Kasumi-1 (cell line): ENCODE results near the gene SPRED2.
A peak's percentile ranks its signal among the peaks of the same experiment; 100 is the strongest.

Source experiments
- DNase-seq, 2 experiments: peaks; one replicate each; lab custom pipeline; 2025; lab: John Stamatoyannopoulos, UW

SPRED2 gene

GRCh38 chr2:65415091-65415490 is 17.3 kb downstream of the SPRED2 start:
- no peak for DNase-seq

- DNase-seq: no peak
Observed at GRCh38 chr2:65413610-65414009, 18.8 kb downstream of the SPRED2 start.

- no peak for DNase-seq
Observed at GRCh38 chr2:65413106-65413505, 19.3 kb downstream of the SPRED2 start.

GRCh38 chr2:65411056-65411795 is 21.2 kb downstream of the SPRED2 start:
- DNase-seq: no peak

- no peak for DNase-seq
Observed at GRCh38 chr2:65409045-65409444, 23.4 kb downstream of the SPRED2 start.

GRCh38 chr2:65407240-65407639 is 25.2 kb downstream of the SPRED2 start:
- no peak for DNase-seq

- DNase-seq: no peak
Observed at GRCh38 chr2:65404988-65405697, 27.3 kb downstream of the SPRED2 start.

GRCh38 chr2:65403529-65403915 is 28.9 kb downstream of the SPRED2 start:
- no peak for DNase-seq

GRCh38 chr2:65402780-65403528 is 29.4 kb downstream of the SPRED2 start:
- no peak for DNase-seq

- no peak for DNase-seq
Observed at GRCh38 chr2:65402323-65402722, 30.1 kb downstream of the SPRED2 start.

- DNase-seq: no peak
Observed at GRCh38 chr2:65397122-65397521, 35.3 kb downstream of the SPRED2 start.

- no peak for DNase-seq
Observed at GRCh38 chr2:65396348-65397026, 35.9 kb downstream of the SPRED2 start.

GRCh38 chr2:65395621-65396347 is 36.6 kb downstream of the SPRED2 start:
- no peak for DNase-seq

GRCh38 chr2:65393743-65394422 is 38.5 kb downstream of the SPRED2 start:
- DNase-seq: peak in 1 of 2 experiments; percentile 11

GRCh38 chr2:65393046-65393445 is 39.4 kb downstream of the SPRED2 start:
- DNase-seq: no peak

GRCh38 chr2:65392609-65393008 is 39.8 kb downstream of the SPRED2 start:
- DNase-seq: no peak

GRCh38 chr2:65390134-65390533 is 42.3 kb downstream of the SPRED2 start:
- DNase-seq: no peak

GRCh38 chr2:65389476-65389875 is 42.9 kb downstream of the SPRED2 start:
- no peak for DNase-seq

GRCh38 chr2:65388596-65389390 is 43.6 kb downstream of the SPRED2 start:
- no peak for DNase-seq

- no peak for DNase-seq
Observed at GRCh38 chr2:65388051-65388531, 44.3 kb downstream of the SPRED2 start.
